ENCODE measurements around the gene KLHL29. TPM values are rescaled to one million over a fixed set of nuclear protein-coding genes. Genes with fewer than 3 reads are reported as not detected.

Gene KLHL29
- total and polyA plus RNA-seq, 7 experiments from 2014 or later, result 0.59 to 6.5 (median 5.6) TPM

- DNase-seq, result no peak
- H3K9me3 ChIP-seq (ENCODE audit: control insufficient read depth in 2 of 3, low read length in 3 of 3), result no peaks in the 10 kb centered on the region
- no peaks in the 10 kb centered on the region for H3K9me3 Mint-ChIP-seq
- peaks cover 0 to 6% (median 3%) of the 10 kb centered on the region in 5 donors for H3K36me3 Mint-ChIP-seq
- no peaks in the 10 kb centered on the region for H3K4me1 ChIP-seq (ENCODE audit: control insufficient read depth in 2 of 2, insufficient read depth in 2 of 2, low read length in 2 of 2)
- H3K4me1 Mint-ChIP-seq, result peaks cover 0 to 5% (median 0%) of the 10 kb centered on the region in 7 donors
- H3K27me3 ChIP-seq (ENCODE audit: control insufficient read depth in 2 of 2, insufficient read depth in 2 of 2, low read length in 2 of 2), result no peaks in the 10 kb centered on the region
- H3K4me3 ChIP-seq (ENCODE audit: low read length), result no peak overlapping the region
- intact Hi-C loops (cut with micrococcal nuclease), result no loop called here
- no peak overlapping the region for H3K4me3 Mint-ChIP-seq
- ChIA-PET POLR2A (no interaction called here), CTCF (no interaction called here)
- H3K36me3 ChIP-seq (ENCODE audit: control insufficient read depth in 2 of 3, insufficient read depth in 3 of 3, low read length in 3 of 3), result no peaks in the 10 kb centered on the region
- ATAC-seq, result no peak
- H3K27ac ChIP-seq (ENCODE audit: low read depth, low read length), result no peak overlapping the region
- H3K27ac Mint-ChIP-seq, result no peak overlapping the region
- peaks cover 0 to 4% (median 0%) of the 10 kb centered on the region in 5 donors for H3K27me3 Mint-ChIP-seq
Measured at GRCh38 chr2:23593752-23594459, 208.9 kb downstream of the KLHL29 start.

- Histone ChIP-seq H3K9me3 (ENCODE audit: control insufficient read depth in 2 of 3, low read length in 3 of 3) (no peaks in the 10 kb centered on the region), H3K27ac (ENCODE audit: low read depth, low read length) (no peak overlapping the region), H3K4me3 (ENCODE audit: low read length) (no peak overlapping the region), H3K4me1 (ENCODE audit: control insufficient read depth in 2 of 2, insufficient read depth in 2 of 2, low read length in 2 of 2) (no peaks in the 10 kb centered on the region), H3K27me3 (ENCODE audit: control insufficient read depth in 2 of 2, insufficient read depth in 2 of 2, low read length in 2 of 2) (no peaks in the 10 kb centered on the region), H3K36me3 (ENCODE audit: control insufficient read depth in 2 of 3, insufficient read depth in 3 of 3, low read length in 3 of 3) (no peaks in the 10 kb centered on the region)
- H3K4me1 Mint-ChIP-seq, result peaks cover 0 to 5% (median 0%) of the 10 kb centered on the region in 7 donors
- ChIA-PET CTCF (no interaction called here), POLR2A (no interaction called here)
- H3K4me3 Mint-ChIP-seq, result no peak overlapping the region
- no peak overlapping the region for H3K27ac Mint-ChIP-seq
- peaks cover 0 to 4% (median 0%) of the 10 kb centered on the region in 5 donors for H3K27me3 Mint-ChIP-seq
- H3K9me3 Mint-ChIP-seq, result no peaks in the 10 kb centered on the region
- intact Hi-C loops (cut with micrococcal nuclease), result no loop called here
- ATAC-seq (no peak), DNase-seq (no peak)
- peaks cover 0 to 4% (median 0%) of the 10 kb centered on the region in 5 donors for H3K36me3 Mint-ChIP-seq
Measured at GRCh38 chr2:23594460-23594825, 209.5 kb downstream of the KLHL29 start.

GRCh38 chr2:23595021-23595420, 210.0 kb downstream of the KLHL29 start:
- Mint-ChIP-seq H3K9me3 (no peaks in the 10 kb centered on the region), H3K4me3 (no peak overlapping the region), H3K27ac (no peak overlapping the region), H3K4me1 (peaks cover 0 to 5% (median 0%) of the 10 kb centered on the region in 7 donors), H3K36me3 (peaks cover 0 to 4% (median 0%) of the 10 kb centered on the region in 5 donors), H3K27me3 (peaks cover 0 to 4% (median 0%) of the 10 kb centered on the region in 5 donors)
- Histone ChIP-seq H3K4me1 (ENCODE audit: control insufficient read depth in 2 of 2, insufficient read depth in 2 of 2, low read length in 2 of 2) (no peaks in the 10 kb centered on the region), H3K4me3 (ENCODE audit: low read length) (no peak overlapping the region), H3K27ac (ENCODE audit: low read depth, low read length) (no peak overlapping the region), H3K36me3 (ENCODE audit: control insufficient read depth in 2 of 3, insufficient read depth in 3 of 3, low read length in 3 of 3) (no peaks in the 10 kb centered on the region), H3K27me3 (ENCODE audit: control insufficient read depth in 2 of 2, insufficient read depth in 2 of 2, low read length in 2 of 2) (no peaks in the 10 kb centered on the region), H3K9me3 (ENCODE audit: control insufficient read depth in 2 of 3, low read length in 3 of 3) (no peaks in the 10 kb centered on the region)
- POLR2A ChIA-PET, result no interaction called here
- CTCF ChIA-PET, result no interaction called here
- ATAC-seq (no peak), DNase-seq (no peak)
- intact Hi-C loops (cut with micrococcal nuclease), result no loop called here

DNA sequence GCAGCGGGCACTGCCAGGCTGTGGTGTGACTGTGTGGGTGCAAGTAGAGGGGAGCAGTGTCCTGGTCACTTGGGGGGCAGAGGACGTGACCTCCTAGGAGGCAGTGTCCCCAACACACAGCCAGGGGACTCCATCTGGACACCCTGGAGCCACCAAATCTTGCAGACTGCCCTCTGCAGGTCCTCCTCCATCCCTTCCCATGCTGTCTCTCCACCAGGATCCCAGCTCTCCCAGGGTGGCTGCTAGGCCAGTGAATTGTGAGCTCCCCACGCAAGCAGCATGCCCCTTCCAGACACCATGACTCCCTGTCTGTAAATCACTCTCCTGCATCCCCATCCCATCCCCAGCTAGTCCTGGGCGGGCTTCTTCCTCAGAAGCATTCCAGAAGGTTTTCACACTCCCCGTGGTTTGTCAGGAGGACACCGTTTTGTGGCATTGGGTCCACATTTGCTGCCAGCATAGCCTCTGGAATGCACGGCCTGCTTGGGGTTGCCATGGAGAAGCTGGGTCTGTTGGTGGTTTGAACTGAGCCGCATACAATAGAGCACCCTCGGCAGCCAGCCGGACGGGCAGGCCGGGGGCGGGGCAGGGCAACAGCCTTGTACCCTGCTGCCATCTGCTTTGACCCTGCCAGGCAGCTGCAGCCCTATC, 210.7 kb downstream of the KLHL29 start:
- intact Hi-C loops (cut with micrococcal nuclease), result no loop called here
- no peak for DNase-seq
- Mint-ChIP-seq H3K9me3 (no peaks in the 10 kb centered on the region), H3K4me3 (no peak overlapping the region), H3K27me3 (peaks cover 0 to 4% (median 0%) of the 10 kb centered on the region in 5 donors), H3K27ac (no peak overlapping the region), H3K36me3 (peaks cover 0 to 4% (median 0%) of the 10 kb centered on the region in 5 donors), H3K4me1 (no peaks in the 10 kb centered on the region)
- H3K27me3 ChIP-seq (ENCODE audit: control insufficient read depth in 2 of 2, insufficient read depth in 2 of 2, low read length in 2 of 2), result no peaks in the 10 kb centered on the region
- H3K27ac ChIP-seq (ENCODE audit: low read depth, low read length), result no peak overlapping the region
- no peaks in the 10 kb centered on the region for H3K4me1 ChIP-seq (ENCODE audit: control insufficient read depth in 2 of 2, insufficient read depth in 2 of 2, low read length in 2 of 2)
- H3K4me3 ChIP-seq (ENCODE audit: low read length), result no peak overlapping the region
- H3K9me3 ChIP-seq (ENCODE audit: control insufficient read depth in 2 of 3, low read length in 3 of 3), result no peaks in the 10 kb centered on the region
- ChIA-PET CTCF (no interaction called here), POLR2A (no interaction called here)
- ATAC-seq, result no peak
- H3K36me3 ChIP-seq (ENCODE audit: control insufficient read depth in 2 of 3, insufficient read depth in 3 of 3, low read length in 3 of 3), result no peaks in the 10 kb centered on the region

DNA sequence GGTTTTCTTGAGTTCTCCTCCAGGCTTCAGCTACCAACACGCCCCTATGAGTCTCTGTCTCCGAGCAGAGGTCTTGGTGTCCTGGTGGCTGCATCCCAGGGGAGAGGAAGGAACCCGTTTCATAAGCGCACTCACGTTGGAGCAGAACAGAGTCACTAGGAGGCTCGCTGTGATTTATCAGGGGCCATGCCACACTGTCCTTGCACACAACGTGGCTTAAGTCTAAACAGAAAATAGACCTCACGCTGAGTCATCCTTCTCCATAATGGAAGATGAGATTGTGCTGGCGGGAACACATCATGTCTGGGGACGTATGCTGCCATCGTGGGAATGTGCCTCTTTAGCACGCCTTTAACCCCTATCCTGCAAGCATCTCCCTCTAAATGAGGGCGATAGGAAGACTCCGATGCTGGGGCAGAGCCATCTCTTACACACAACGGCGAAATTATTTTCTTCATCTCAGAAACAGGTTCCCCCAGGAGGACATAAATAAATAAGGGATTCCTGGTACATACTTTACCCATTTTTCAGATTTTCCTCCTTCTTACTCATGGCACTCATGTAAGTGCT, 211.4 kb downstream of the KLHL29 start:
- no peak for ATAC-seq

DNA sequence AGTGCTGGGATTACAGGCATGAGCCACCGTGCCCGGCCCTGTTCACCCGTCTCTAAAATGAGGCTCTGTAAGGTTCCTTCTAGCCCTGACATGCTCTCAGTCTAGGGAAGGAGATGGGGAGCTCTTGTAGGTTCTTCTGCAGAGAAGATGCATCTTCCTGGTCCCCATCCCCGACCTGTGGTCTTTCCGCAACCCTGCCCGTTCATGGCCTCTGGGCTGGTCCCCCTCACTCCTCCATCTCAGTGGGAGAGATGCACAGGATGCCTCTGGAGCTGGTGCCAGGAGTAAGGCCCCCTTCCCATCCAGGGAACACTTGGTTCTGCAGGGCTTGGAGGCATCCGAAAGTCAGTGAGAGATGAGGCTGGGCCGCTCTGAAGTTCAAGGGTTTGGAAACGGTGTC, 212.7 kb downstream of the KLHL29 start:
- no peak overlapping the region for H3K4me3 Mint-ChIP-seq
- no peaks in the 10 kb centered on the region for H3K36me3 ChIP-seq (ENCODE audit: control insufficient read depth in 2 of 3, insufficient read depth in 3 of 3, low read length in 3 of 3)
- no peak overlapping the region for H3K27ac ChIP-seq (ENCODE audit: low read depth, low read length)
- peaks cover 0 to 4% (median 0%) of the 10 kb centered on the region in 11 donors for H3K9me3 Mint-ChIP-seq
- ChIA-PET CTCF (no interaction called here), POLR2A (no interaction called here)
- DNase-seq, result no peak
- H3K4me1 ChIP-seq (ENCODE audit: control insufficient read depth in 2 of 2, insufficient read depth in 2 of 2, low read length in 2 of 2), result no peaks in the 10 kb centered on the region
- no peaks in the 10 kb centered on the region for H3K9me3 ChIP-seq (ENCODE audit: control insufficient read depth in 2 of 3, low read length in 3 of 3)
- no peak overlapping the region for H3K4me3 ChIP-seq (ENCODE audit: low read length)
- H3K4me1 Mint-ChIP-seq, result no peaks in the 10 kb centered on the region
- H3K27me3 Mint-ChIP-seq, result peaks cover 0 to 4% (median 0%) of the 10 kb centered on the region in 5 donors
- no peak overlapping the region for H3K27ac Mint-ChIP-seq
- intact Hi-C loops (cut with micrococcal nuclease), result no loop called here
- H3K27me3 ChIP-seq (ENCODE audit: control insufficient read depth in 2 of 2, insufficient read depth in 2 of 2, low read length in 2 of 2), result no peaks in the 10 kb centered on the region
- H3K36me3 Mint-ChIP-seq, result peaks cover 0 to 6% (median 0%) of the 10 kb centered on the region in 5 donors
- ATAC-seq, result no peak

More for the DNA sequence above, 211.4 kb downstream of the KLHL29 start:
- no peaks in the 10 kb centered on the region for H3K27me3 ChIP-seq (ENCODE audit: control insufficient read depth in 2 of 2, insufficient read depth in 2 of 2, low read length in 2 of 2)
- H3K4me3 Mint-ChIP-seq, result no peak overlapping the region
- H3K27ac ChIP-seq (ENCODE audit: low read depth, low read length), result no peak overlapping the region
- H3K27ac Mint-ChIP-seq, result no peak overlapping the region
- no peaks in the 10 kb centered on the region for H3K4me1 ChIP-seq (ENCODE audit: control insufficient read depth in 2 of 2, insufficient read depth in 2 of 2, low read length in 2 of 2)
- CTCF ChIA-PET, result no interaction called here
- no peaks in the 10 kb centered on the region for H3K4me1 Mint-ChIP-seq
- H3K36me3 ChIP-seq (ENCODE audit: control insufficient read depth in 2 of 3, insufficient read depth in 3 of 3, low read length in 3 of 3), result no peaks in the 10 kb centered on the region
- POLR2A ChIA-PET, result no interaction called here
- H3K9me3 ChIP-seq (ENCODE audit: control insufficient read depth in 2 of 3, low read length in 3 of 3), result no peaks in the 10 kb centered on the region
- H3K27me3 Mint-ChIP-seq, result peaks cover 0 to 4% (median 0%) of the 10 kb centered on the region in 5 donors
- no peak for DNase-seq
- H3K4me3 ChIP-seq (ENCODE audit: low read length), result no peak overlapping the region
- peaks cover 0 to 8% (median 0%) of the 10 kb centered on the region in 5 donors for H3K36me3 Mint-ChIP-seq
- H3K9me3 Mint-ChIP-seq, result no peaks in the 10 kb centered on the region
- intact Hi-C loops (cut with micrococcal nuclease), result no loop called here

All from naive thymus-derived CD4-positive, alpha-beta T cell (primary cell).